B cell (primary cell): Measurements from ENCODE around the gene TRIP10. TPM values are rescaled to one million over a fixed set of nuclear protein-coding genes. Genes with fewer than 3 reads are reported as not detected.

Experiments used
- ATAC-seq: fragments of 200-7000 bp; cut with Tn5 transposase; one replicate; pipeline ENCODE4 v1.10.0; 2021; ENCODE audit warnings: low read depth, mild to moderate bottlenecking, moderate number of reproducible peaks, moderate library complexity
- CTCF ChIA-PET: fragments of 350-600 bp; sonication (Branson Sonifier 250); formaldehyde crosslinking; loops from one replicate; lab custom pipeline; 2021; ENCODE audit warnings: antibody characterized with exemption, inconsistent platforms; lab: Charles Lee
- POLR2A ChIA-PET: fragments of 350-600 bp; sonication (Branson Sonifier 250); formaldehyde crosslinking; loops from one replicate; lab custom pipeline; 2021; ENCODE audit warnings: antibody characterized with exemption; lab: Charles Lee
- DNase-seq: peaks from one replicate; pipeline ENCODE4 v3.0.0; 2013
- H2AFZ ChIP-seq: 2 replicates; pipeline ENCODE4 v1.6.1; 2012; ENCODE audit warnings: mild to moderate bottlenecking, low read depth, low read length; ENCODE audit not compliant: insufficient read depth, poor library complexity, severe bottlenecking
- H3K27ac ChIP-seq, 2 donors: 1 replicate in 1 of 2; 2 replicates in 1 of 2; pipeline ENCODE4 v1.5.1; 2012 to 2013; ENCODE audit warnings: low read length in 2 of 2, mild to moderate bottlenecking in 2 of 2, moderate library complexity in 1 of 2
- H3K27me3 ChIP-seq, 4 experiments: fragments of 200-600 bp in 1 of 4; sonication (generic) in 1 of 4; replicated peaks in 1 of 4; 1 replicate in 2 of 4; 2 replicates in 2 of 4; pipeline versions ENCODE4 v1.6.1 to v1.7.0; 2013 to 2016; ENCODE audit warnings: low read length in 3 of 4, mild to moderate bottlenecking in 2 of 4, mixed read lengths in 1 of 4, moderate library complexity in 1 of 4; ENCODE audit not compliant: insufficient read depth in 4 of 4, control insufficient read depth in 3 of 4; ENCODE audit errors: control extremely low read depth in 1 of 4
- H3K36me3 ChIP-seq, 2 experiments: replicated peaks in 1 of 2; 1 replicate in 1 of 2; 2 replicates in 1 of 2; pipeline versions ENCODE4 v1.6.1 to v1.7.1; 2013; ENCODE audit warnings: low read length in 1 of 2; ENCODE audit not compliant: insufficient read depth in 2 of 2, control insufficient read depth in 1 of 2; ENCODE audit errors: control extremely low read depth in 1 of 2, extremely low read depth in 1 of 2
- H3K4me1 ChIP-seq, 2 donors: fragments of 200-600 bp in 1 of 2; sonication (generic) in 1 of 2; 1 replicate in 1 of 2; 2 replicates in 1 of 2; pipeline versions ENCODE4 v1.5.1 to v1.6.1; 2013 to 2017; ENCODE audit warnings: low read length in 2 of 2; ENCODE audit not compliant: control insufficient read depth in 2 of 2, insufficient read depth in 2 of 2
- H3K4me2 ChIP-seq: replicated peaks from 2 replicates; pipeline ENCODE3; 2012; ENCODE audit warnings: mild to moderate bottlenecking, low read depth, low read length; ENCODE audit not compliant: poor library complexity, severe bottlenecking
- H3K4me3 ChIP-seq, 5 experiments: fragments of 200-600 bp in 1 of 5; sonication (generic) in 1 of 5; 1 replicate in 3 of 5; 2 replicates in 2 of 5; pipeline versions ENCODE4 v1.5.1 to v1.7.0; 2011 to 2016; ENCODE audit warnings: low read length in 4 of 5, mild to moderate bottlenecking in 4 of 5, low read depth in 2 of 5, control low read depth in 1 of 5, moderate library complexity in 1 of 5; ENCODE audit not compliant: insufficient read depth in 1 of 5; ENCODE audit errors: control extremely low read depth in 1 of 5, extremely low read depth in 1 of 5
- H3K79me2 ChIP-seq: fragments of 200-600 bp; sonication (generic); one replicate; pipeline ENCODE4 v1.6.0; 2016; ENCODE audit warnings: low read length; ENCODE audit not compliant: control insufficient read depth, insufficient read depth
- H3K9ac ChIP-seq: fragments of 200-600 bp; sonication (generic); 2 replicates; pipeline ENCODE4 v1.6.1; 2017; ENCODE audit warnings: mild to moderate bottlenecking, low read length, moderate library complexity
- H3K9me3 ChIP-seq, 3 donors: one replicate each; pipeline versions ENCODE4 v1.6.1 to v1.7.1; 2013; ENCODE audit warnings: low read length in 2 of 3; ENCODE audit not compliant: control insufficient read depth in 2 of 3, insufficient read depth in 1 of 3; ENCODE audit errors: control extremely low read depth in 1 of 3
- H4K20me1 ChIP-seq: 2 replicates; pipeline ENCODE4 v1.6.0; 2012; ENCODE audit warnings: mild to moderate bottlenecking, low read length; ENCODE audit not compliant: insufficient read depth, control insufficient read depth, poor library complexity, severe bottlenecking
- H3K27ac Mint-ChIP-seq: one replicate; pipeline ENCODE4 v1.8.0; 2021; ENCODE audit warnings: mixed read lengths
- H3K27me3 Mint-ChIP-seq: one replicate; pipeline ENCODE4 v1.8.0; 2021; ENCODE audit warnings: mixed read lengths
- H3K4me1 Mint-ChIP-seq: one replicate; pipeline ENCODE4 v1.8.0; 2021; ENCODE audit warnings: mixed read lengths
- H3K4me3 Mint-ChIP-seq: one replicate; pipeline ENCODE4 v1.8.0; 2021; ENCODE audit warnings: mixed read lengths
- H3K9me3 Mint-ChIP-seq: one replicate; pipeline ENCODE4 v1.8.0; 2022; ENCODE audit warnings: mixed read lengths; ENCODE audit not compliant: insufficient read depth
- CTCF ChIP-seq: fragments of 200-600 bp; IDR thresholded peaks from one replicate; pipeline ENCODE4 v1.8.0; 2022; ENCODE audit warnings: antibody characterized with exemption, mild to moderate bottlenecking
- EZH2 ChIP-seq: IDR thresholded peaks from 2 replicates; pipeline ENCODE4 v1.6.1; 2012; ENCODE audit warnings: borderline replicate concordance, low read depth, mild to moderate bottlenecking, moderate library complexity, low read length; ENCODE audit not compliant: insufficient read depth, poor library complexity, severe bottlenecking
- WGBS: methylation state at CpG from one replicate; pipeline ENCODE4 v1.1.5; 2013; ENCODE audit warnings: missing lambda C conversion rate; ENCODE audit not compliant: insufficient coverage; 5-methylcytosine and 5-hydroxymethylcytosine counted together
- intact Hi-C: fragments of 100-400 bp; cut with micrococcal nuclease; formaldehyde crosslinking; loops from one replicate; pipeline ENCODE4 v1.10.0; 2022
- polyA plus RNA-seq: library from polyadenylated mRNA; depleted of rRNA; stranded (reverse); fragments of >200 nt; gene quantifications from 2 replicates; pipeline ENCODE4 v1.2.3, GENCODE V29; 2012
- total RNA-seq, 2 donors: library from RNA; stranded (reverse); fragments of 120-200 nt in 1 of 2; gene quantifications; 1 replicate in 1 of 2; 2 replicates in 1 of 2; pipeline versions ENCODE4 v1.2.3 to v1.2.4, GENCODE V29; 2013 to 2022

The TRIP10 gene
- total and polyA plus RNA-seq, 2 donors (not counting 1 experiment from before 2014, with no cell fraction given) = 5.9 to 42.7 TPM

DNA sequence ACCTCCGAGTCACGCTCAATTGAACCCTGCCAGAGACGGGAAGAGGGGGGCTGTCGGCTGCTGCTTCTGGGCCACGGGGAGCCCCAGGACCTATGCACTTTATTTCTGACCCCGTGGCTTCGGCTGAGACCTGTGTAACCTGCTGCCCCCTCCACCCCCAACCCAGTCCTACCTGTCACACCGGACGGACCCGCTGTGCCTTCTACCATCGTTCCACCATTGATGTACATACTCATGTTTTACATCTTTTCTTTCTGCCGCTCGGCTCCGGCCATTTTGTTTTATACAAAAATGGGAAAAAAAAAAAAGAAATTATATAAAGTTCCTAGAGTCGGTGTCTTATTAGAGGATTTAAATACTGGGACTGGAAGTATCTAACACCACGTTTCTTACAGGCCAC, 11.7 kb downstream of the TRIP10 start:
- no peak overlapping the region for H3K4me3 ChIP-seq
- peaks cover 0 to 39% of the 10 kb centered on the region in 2 experiments for H3K36me3 ChIP-seq
- CTCF ChIA-PET = interaction anchor here (0.6 to 3.8 kb wide), 2 partner anchors 15 to 27 kb away, joined by 3 to 22 read pairs; partner anchors contain the start of gene GPR108
- ATAC-seq (no peak), DNase-seq (no peak)
- intact Hi-C loops = loop anchor here (5.0 kb wide), 1 partner anchor 119 kb away; no protein-coding TSS in a partner anchor
- TF ChIP-seq CTCF = no peak
- no peak for TF ChIP-seq EZH2
- no peak overlapping the region for H3K4me3 Mint-ChIP-seq
- H3K27me3 Mint-ChIP-seq = no peaks in the 10 kb centered on the region
- POLR2A ChIA-PET = no interaction called here
- no peak overlapping the region for H3K4me2 ChIP-seq
- no peak overlapping the region for H2AFZ ChIP-seq
- no peaks in the 10 kb centered on the region for H3K9me3 Mint-ChIP-seq
- H4K20me1 ChIP-seq = peaks cover 25% of the 10 kb centered on the region
- H3K27ac ChIP-seq = no peak overlapping the region
- H3K27ac Mint-ChIP-seq = no peak overlapping the region
- 96% methylated on average over 12 of the region's 16 CpGs for WGBS
- H3K4me1 ChIP-seq = peaks cover 10 to 18% of the 10 kb centered on the region in 2 donors
- H3K9ac ChIP-seq = no peak overlapping the region
- no peaks in the 10 kb centered on the region for H3K9me3 ChIP-seq
- H3K79me2 ChIP-seq = peaks cover 15% of the 10 kb centered on the region
- H3K27me3 ChIP-seq = no peaks in the 10 kb centered on the region
- H3K4me1 Mint-ChIP-seq = peaks cover 14% of the 10 kb centered on the region
